CD4-positive, CD25-positive, alpha-beta regulatory T cell (primary cell): ENCODE data around the gene CCR3. TPM values are rescaled to one million over a fixed set of nuclear protein-coding genes. Genes with fewer than 3 reads are reported as not detected.

Experiments
- ATAC-seq, 2 donors: fragments of 150-1000 bp; cut with Tn5 transposase; one replicate each; pipeline ENCODE4 v1.10.0; 2021; ENCODE audit warnings: low read depth in 2 of 2, moderate number of reproducible peaks in 2 of 2, moderate library complexity in 1 of 2
- DNase-seq, 3 donors: peaks; one replicate each; pipeline versions ENCODE4 v3.0.0 to v3.0.0-alpha.2; 2012 to 2022; ENCODE audit warnings: mixed read lengths in 1 of 3
- H3K27ac ChIP-seq: one replicate; pipeline ENCODE4 v1.7.0; 2013; ENCODE audit warnings: mild to moderate bottlenecking, low read length; ENCODE audit not compliant: insufficient read depth, poor library complexity, severe bottlenecking
- H3K27me3 ChIP-seq: one replicate; pipeline ENCODE4 v1.7.0; 2013; ENCODE audit warnings: low read length; ENCODE audit not compliant: control insufficient read depth, insufficient read depth
- H3K36me3 ChIP-seq: one replicate; pipeline ENCODE4 v1.7.0; 2013; ENCODE audit warnings: mild to moderate bottlenecking, low read length, moderate library complexity; ENCODE audit not compliant: control insufficient read depth, insufficient read depth
- H3K4me1 ChIP-seq: 2 replicates; pipeline ENCODE4 v1.7.0; 2013; ENCODE audit warnings: mild to moderate bottlenecking, low read length; ENCODE audit not compliant: insufficient read depth, control insufficient read depth, poor library complexity, severe bottlenecking
- H3K4me3 ChIP-seq: one replicate; pipeline ENCODE4 v1.7.0; 2013; ENCODE audit warnings: low read depth, mild to moderate bottlenecking, low read length, moderate library complexity
- H3K9me3 ChIP-seq, 2 experiments: 1 replicate in 1 of 2; 2 replicates in 1 of 2; pipeline ENCODE4 v1.7.0; 2013; ENCODE audit warnings: low read length in 2 of 2, mild to moderate bottlenecking in 1 of 2, moderate library complexity in 1 of 2; ENCODE audit not compliant: control insufficient read depth in 2 of 2
- H3K27ac Mint-ChIP-seq, 3 donors: one replicate each; pipeline ENCODE4 v1.8.0; 2020 to 2022; ENCODE audit warnings: mild to moderate bottlenecking in 3 of 3, mixed read lengths in 3 of 3, moderate library complexity in 2 of 3
- H3K27me3 Mint-ChIP-seq: one replicate; pipeline ENCODE4 v1.8.0; 2022; ENCODE audit warnings: mild to moderate bottlenecking, mixed read lengths
- H3K36me3 Mint-ChIP-seq: one replicate; pipeline ENCODE4 v1.8.0; 2020; ENCODE audit warnings: mixed read lengths
- H3K4me1 Mint-ChIP-seq, 4 donors: one replicate each; pipeline ENCODE4 v1.8.0; 2020 to 2022; ENCODE audit warnings: mixed read lengths in 4 of 4, mild to moderate bottlenecking in 1 of 4
- H3K4me3 Mint-ChIP-seq, 4 donors: one replicate each; pipeline ENCODE4 v1.8.0; 2020 to 2022; ENCODE audit warnings: mild to moderate bottlenecking in 4 of 4, mixed read lengths in 4 of 4, moderate library complexity in 3 of 4
- H3K9me3 Mint-ChIP-seq, 7 donors: one replicate each; pipeline ENCODE4 v1.8.0; 2020 to 2022; ENCODE audit warnings: mixed read lengths in 7 of 7, mild to moderate bottlenecking in 3 of 7, moderate library complexity in 2 of 7
- polyA plus RNA-seq, 4 donors: library from polyadenylated mRNA; unstranded; fragments of 300-500 nt; fragmentation: Illumina TruSeq; gene quantifications; one replicate each; pipeline ENCODE4 v1.2.3, GENCODE V29; 2021
- total RNA-seq: library from RNA; stranded (reverse); gene quantifications from one replicate; pipeline ENCODE4 v1.2.3, GENCODE V29; 2022

Gene CCR3
- total and polyA plus RNA-seq, 5 donors from 2014 or later, result 6.0 to 43.9 (median 14.7) TPM

- peak; percentile 41 to 63 for ATAC-seq
- H3K4me1 ChIP-seq, result peaks cover 70% of the 10 kb centered on the region
- no peaks in the 10 kb centered on the region for H3K27me3 Mint-ChIP-seq
- H3K4me1 Mint-ChIP-seq, result peaks cover 31 to 82% (median 62%) of the 10 kb centered on the region in 4 donors
- H3K36me3 Mint-ChIP-seq, result no peaks in the 10 kb centered on the region
- no peaks in the 10 kb centered on the region for H3K9me3 ChIP-seq
- H3K9me3 Mint-ChIP-seq, result peaks cover 0 to under 1% (median 0%) of the 10 kb centered on the region in 7 donors
- no peaks in the 10 kb centered on the region for H3K36me3 ChIP-seq
- H3K4me3 Mint-ChIP-seq, result peak overlapping the region; percentile 15 to 57 (median 36)
- peak in 1 of 3 donors; percentile 78 for DNase-seq
- peak overlapping the region; percentile 53 for H3K4me3 ChIP-seq
- peak overlapping the region; percentile 63 for H3K27ac ChIP-seq
- no peaks in the 10 kb centered on the region for H3K27me3 ChIP-seq
- H3K27ac Mint-ChIP-seq, result peak overlapping the region; percentile 63 to 67 (median 66)
These were observed 41.7 kb downstream of the CCR3 start for GRCh38 chr3:46283881-46284450.

- peak in 2 of 3 donors; percentile 17 to 70 for DNase-seq
- no peaks in the 10 kb centered on the region for H3K9me3 ChIP-seq
- H3K27me3 ChIP-seq, result no peaks in the 10 kb centered on the region
- peak overlapping the region; percentile 63 for H3K27ac ChIP-seq
- Mint-ChIP-seq H3K27me3 (no peaks in the 10 kb centered on the region), H3K4me3 (peak overlapping the region in 3 of 4 donors; percentile 17 to 57 (median 29)), H3K36me3 (no peaks in the 10 kb centered on the region), H3K4me1 (peaks cover 31 to 81% (median 56%) of the 10 kb centered on the region in 4 donors), H3K9me3 (no peaks in the 10 kb centered on the region), H3K27ac (peak overlapping the region; percentile 4 to 85 (median 81))
- H3K36me3 ChIP-seq, result no peaks in the 10 kb centered on the region
- H3K4me1 ChIP-seq, result peaks cover 61% of the 10 kb centered on the region
- ATAC-seq, result peak; percentile 21 to 24
- H3K4me3 ChIP-seq, result no peak overlapping the region
These were observed 42.9 kb downstream of the CCR3 start for GRCh38 chr3:46284981-46285683.

- H3K36me3 ChIP-seq, result no peaks in the 10 kb centered on the region
- no peak overlapping the region for H3K27ac ChIP-seq
- H3K4me1 ChIP-seq, result peaks cover 53% of the 10 kb centered on the region
- no peak overlapping the region for H3K4me3 ChIP-seq
- Mint-ChIP-seq H3K27ac (peak overlapping the region in 2 of 3 donors; percentile 61 to 85), H3K4me1 (peaks cover 29 to 78% (median 55%) of the 10 kb centered on the region in 4 donors), H3K4me3 (peak overlapping the region in 1 of 4 donors; percentile 45), H3K9me3 (no peaks in the 10 kb centered on the region), H3K36me3 (no peaks in the 10 kb centered on the region), H3K27me3 (no peaks in the 10 kb centered on the region)
- no peak for DNase-seq
- ATAC-seq, result no peak
- H3K9me3 ChIP-seq, result no peaks in the 10 kb centered on the region
- no peaks in the 10 kb centered on the region for H3K27me3 ChIP-seq
These were observed 43.8 kb downstream of the CCR3 start for GRCh38 chr3:46285931-46286619.

GRCh38 chr3:46286947-46287565, 44.8 kb downstream of the CCR3 start:
- peak overlapping the region in 1 of 3 donors; percentile 11 for H3K27ac Mint-ChIP-seq
- peak in 1 of 3 donors; percentile 43 for DNase-seq
- H3K27me3 ChIP-seq, result no peaks in the 10 kb centered on the region
- no peaks in the 10 kb centered on the region for H3K9me3 ChIP-seq
- peaks cover 46% of the 10 kb centered on the region for H3K4me1 ChIP-seq
- ATAC-seq, result no peak
- H3K27ac ChIP-seq, result peak overlapping the region; percentile 10
- H3K36me3 Mint-ChIP-seq, result no peaks in the 10 kb centered on the region
- peak overlapping the region in 1 of 4 donors; percentile 27 for H3K4me3 Mint-ChIP-seq
- H3K9me3 Mint-ChIP-seq, result no peaks in the 10 kb centered on the region
- H3K4me1 Mint-ChIP-seq, result peaks cover 29 to 73% (median 54%) of the 10 kb centered on the region in 4 donors
- no peaks in the 10 kb centered on the region for H3K36me3 ChIP-seq
- no peak overlapping the region for H3K4me3 ChIP-seq
- no peaks in the 10 kb centered on the region for H3K27me3 Mint-ChIP-seq

- Histone ChIP-seq H3K4me1 (peaks cover 39% of the 10 kb centered on the region), H3K27ac (no peak overlapping the region), H3K9me3 (no peaks in the 10 kb centered on the region), H3K27me3 (no peaks in the 10 kb centered on the region), H3K36me3 (no peaks in the 10 kb centered on the region), H3K4me3 (no peak overlapping the region)
- Mint-ChIP-seq H3K4me1 (peaks cover 31 to 68% (median 50%) of the 10 kb centered on the region in 4 donors), H3K27ac (peak overlapping the region; percentile 9 to 84 (median 76)), H3K27me3 (no peaks in the 10 kb centered on the region), H3K36me3 (no peaks in the 10 kb centered on the region), H3K4me3 (peak overlapping the region in 2 of 4 donors; percentile 5 to 16), H3K9me3 (no peaks in the 10 kb centered on the region)
- no peak for DNase-seq
- no peak for ATAC-seq
These were observed 47.3 kb downstream of the CCR3 start for GRCh38 chr3:46289551-46289950.

- peak overlapping the region in 1 of 4 donors; percentile 5 for H3K4me3 Mint-ChIP-seq
- H3K4me1 Mint-ChIP-seq, result peaks cover 30 to 68% (median 49%) of the 10 kb centered on the region in 4 donors
- peak overlapping the region in 2 of 3 donors; percentile 76 to 84 for H3K27ac Mint-ChIP-seq
These were observed 47.7 kb downstream of the CCR3 start for GRCh38 chr3:46289966-46290365.

GRCh38 chr3:46291046-46291445, 48.8 kb downstream of the CCR3 start:
- Mint-ChIP-seq H3K9me3 (no peaks in the 10 kb centered on the region), H3K4me3 (peak overlapping the region in 1 of 4 donors; percentile 31), H3K27ac (no peak overlapping the region), H3K4me1 (peaks cover 23 to 62% (median 42%) of the 10 kb centered on the region in 4 donors), H3K36me3 (no peaks in the 10 kb centered on the region), H3K27me3 (no peaks in the 10 kb centered on the region)
- no peak for ATAC-seq
- no peaks in the 10 kb centered on the region for H3K36me3 ChIP-seq
- no peak for DNase-seq
- peaks cover 28% of the 10 kb centered on the region for H3K4me1 ChIP-seq
- no peaks in the 10 kb centered on the region for H3K9me3 ChIP-seq
- H3K27ac ChIP-seq, result no peak overlapping the region
- no peaks in the 10 kb centered on the region for H3K27me3 ChIP-seq
- no peak overlapping the region for H3K4me3 ChIP-seq

More at GRCh38 chr3:46289966-46290365, 47.7 kb downstream of the CCR3 start:
- no peak overlapping the region for H3K4me3 ChIP-seq
- H3K27me3 Mint-ChIP-seq, result no peaks in the 10 kb centered on the region
- H3K27me3 ChIP-seq, result no peaks in the 10 kb centered on the region
- no peaks in the 10 kb centered on the region for H3K36me3 Mint-ChIP-seq
- no peak for ATAC-seq
- H3K4me1 ChIP-seq, result peaks cover 38% of the 10 kb centered on the region
- no peaks in the 10 kb centered on the region for H3K9me3 ChIP-seq
- no peaks in the 10 kb centered on the region for H3K9me3 Mint-ChIP-seq
- H3K36me3 ChIP-seq, result no peaks in the 10 kb centered on the region
- no peak for DNase-seq
- H3K27ac ChIP-seq, result no peak overlapping the region
